ENCODE data around the gene IFITM10. TPM values are rescaled to one million over a fixed set of nuclear protein-coding genes. Genes with fewer than 3 reads are reported as not detected.

The IFITM10 gene
- total RNA-seq, 1 donor: 0.43 TPM

DNA sequence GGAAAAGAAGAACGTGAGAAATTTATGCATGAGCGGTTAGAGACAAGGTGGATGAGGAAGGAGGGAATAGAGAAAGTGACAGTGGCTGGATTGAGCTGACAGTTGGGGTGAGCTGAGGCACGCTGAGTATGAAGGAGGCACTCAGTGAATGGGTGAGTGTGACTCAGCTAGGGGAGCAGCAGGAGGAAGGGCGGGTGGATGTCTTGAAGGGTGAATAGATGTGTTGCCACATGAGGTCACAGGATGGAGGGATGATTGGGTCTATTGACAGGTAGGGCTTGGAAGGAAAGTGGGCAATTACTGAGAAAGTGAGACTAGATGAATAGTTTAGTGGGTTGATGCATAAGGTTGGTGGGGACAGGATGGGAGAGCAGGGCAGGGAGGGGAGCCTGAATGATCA, 8.0 kb downstream of the IFITM10 start:
- no peak for DNase-seq (ENCODE audit: low read depth)
- H3K4me3 ChIP-seq (ENCODE audit: low read depth, low read length): no peak overlapping the region
- no peak for TF ChIP-seq CTCF (IDR thresholded peaks at IDR 0.05; ENCODE audit: insufficient read depth, low read depth, low read length)

DNA sequence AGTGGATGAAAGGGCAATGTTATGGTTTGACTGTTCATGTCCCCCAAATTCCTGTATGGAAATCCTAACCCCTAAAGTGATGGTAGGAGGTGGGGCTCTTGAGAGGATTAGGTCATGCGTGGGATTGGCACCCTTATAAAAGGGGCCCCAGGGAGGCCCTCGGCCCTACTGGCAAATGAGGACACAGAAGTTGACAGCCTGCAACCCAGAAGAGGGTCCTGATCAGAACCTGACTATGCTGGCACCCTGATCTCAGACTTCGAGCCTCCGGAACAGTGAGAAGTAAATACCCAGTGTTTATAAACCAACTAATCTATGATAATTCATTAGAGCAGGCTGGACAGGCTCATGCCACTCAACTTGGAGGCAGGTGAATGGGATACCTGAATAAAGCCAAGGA, 8.7 kb downstream of the IFITM10 start:
- TF ChIP-seq CTCF (IDR thresholded peaks at IDR 0.05; ENCODE audit: insufficient read depth, low read depth, low read length): no peak

GRCh38 chr11:1740786-1741530, 9.4 kb downstream of the IFITM10 start:
- TF ChIP-seq CTCF (IDR thresholded peaks at IDR 0.05; ENCODE audit: insufficient read depth, low read depth, low read length): no peak
- H3K4me3 ChIP-seq (ENCODE audit: low read depth, low read length): no peak overlapping the region
- DNase-seq (ENCODE audit: low read depth): no peak

More for the DNA sequence above, 8.7 kb downstream of the IFITM10 start:
- H3K4me3 ChIP-seq (ENCODE audit: low read depth, low read length): no peak overlapping the region
- DNase-seq (ENCODE audit: low read depth): no peak

GRCh38 chr11:1739576-1739975, 10.8 kb downstream of the IFITM10 start:
- TF ChIP-seq CTCF (IDR thresholded peaks at IDR 0.05; ENCODE audit: insufficient read depth, low read depth, low read length): no peak
- DNase-seq (ENCODE audit: low read depth): no peak
- no peak overlapping the region for H3K4me3 ChIP-seq (ENCODE audit: low read depth, low read length)

- H3K4me3 ChIP-seq (ENCODE audit: low read depth, low read length): no peak overlapping the region
- no peak for TF ChIP-seq CTCF (IDR thresholded peaks at IDR 0.05; ENCODE audit: insufficient read depth, low read depth, low read length)
- DNase-seq (ENCODE audit: low read depth): no peak
These were observed 12.0 kb downstream of the IFITM10 start for GRCh38 chr11:1738380-1738779.

GRCh38 chr11:1737080-1737757, 13.2 kb downstream of the IFITM10 start:
- TF ChIP-seq CTCF (IDR thresholded peaks at IDR 0.05; ENCODE audit: insufficient read depth, low read depth, low read length): no peak

More at GRCh38 chr11:1737080-1737757, 13.2 kb downstream of the IFITM10 start:
- no peak for DNase-seq (ENCODE audit: low read depth)
- H3K4me3 ChIP-seq (ENCODE audit: low read depth, low read length): no peak overlapping the region
